Measurements from ENCODE around the gene TMEM232.

- TF ChIP-seq EZH2phosphoT487 (IDR thresholded peaks at IDR 0.05; ENCODE audit: insufficient read depth, low read depth), result no peak
- no peak for TF ChIP-seq EZH2 (IDR thresholded peaks at IDR 0.05; ENCODE audit: insufficient read depth, poor library complexity, severe bottlenecking)
These were observed 323.9 kb downstream of the TMEM232 start for GRCh38 chr5:110402562-110402961.

Measured in GM23248 (cell line).